HepG2 (cell line): ENCODE results near the gene BANK1. TPM values are rescaled to one million over a fixed set of nuclear protein-coding genes. Genes with fewer than 3 reads are reported as not detected.

Experiments used
- ATAC-seq: fragments of 200-7000 bp; cut with Tn5 transposase; 3 replicates; pipeline ENCODE4 v1.9.1; 2020; ENCODE audit warnings: mild to moderate bottlenecking, moderate library complexity
- BruUV-seq: library from RNA; stranded (reverse); fragments of 400-500 nt; replicated peaks from 2 replicates; lab custom pipeline; 2021; lab: Mats Ljungman, UMichigan
- CTCF ChIA-PET: fragments of 300-600 bp; formaldehyde crosslinking; extraction: SDS; loops from one replicate; lab custom pipeline; 2021; ENCODE audit warnings: low total read pairs, inconsistent platforms, low intra/inter-chr PET ratio; lab: Yijun Ruan, JAX
- POLR2A ChIA-PET: fragments of 350-600 bp; sonication (Branson Sonifier 250); formaldehyde crosslinking; loops from one replicate; lab custom pipeline; 2020; ENCODE audit warnings: antibody characterized with exemption, inconsistent platforms; lab: Yijun Ruan, JAX
- DNase-seq: peaks from one replicate; pipeline ENCODE4 v3.0.0-alpha.2; 2015; ENCODE audit warnings: low spot score
- FAIRE-seq: peaks from 3 replicates; lab custom pipeline; 2011; peaks lifted over from hg19 to GRCh38; lab: Jason Lieb, UNC
- H2AFZ ChIP-seq: one replicate; pipeline ENCODE4 v1.6.1; 2011; ENCODE audit warnings: low read length, inconsistent platforms
- H3K27ac ChIP-seq: fragments of 300-600 bp; 3 replicates; pipeline ENCODE4 v1.8.0; 2011; ENCODE audit warnings: mixed run types, mild to moderate bottlenecking, mixed read lengths, low read length, inconsistent platforms; ENCODE audit not compliant: insufficient read depth; ENCODE audit errors: extremely low read length
- H3K27me3 ChIP-seq, 2 experiments: fragments of 200-600 bp in 1 of 2; 2 replicates in 1 of 2; 3 replicates in 1 of 2; pipeline versions ENCODE4 v1.6.0 to v1.8.0; 2011; ENCODE audit warnings: low read length in 2 of 2, mild to moderate bottlenecking in 2 of 2, moderate library complexity in 2 of 2, inconsistent platforms in 1 of 2; ENCODE audit not compliant: insufficient read depth in 2 of 2, control insufficient read depth in 1 of 2
- H3K36me3 ChIP-seq, 2 experiments: fragments of 200-600 bp in 1 of 2; replicated peaks in 1 of 2; 2 replicates in 1 of 2; 3 replicates in 1 of 2; pipeline versions ENCODE4 v1.5.1 to v1.8.0; 2011; ENCODE audit warnings: low read length in 2 of 2, inconsistent platforms in 1 of 2; ENCODE audit not compliant: insufficient read depth in 2 of 2, control insufficient read depth in 1 of 2
- H3K4me1 ChIP-seq: 2 replicates; pipeline ENCODE4 v1.5.1; 2012; ENCODE audit warnings: low read length, inconsistent platforms; ENCODE audit not compliant: insufficient read depth
- H3K4me2 ChIP-seq: 2 replicates; pipeline ENCODE4 v1.6.0; 2011; ENCODE audit warnings: low read depth, low read length, inconsistent platforms
- H3K4me3 ChIP-seq, 3 experiments: fragments of 200-600 bp in 1 of 3; sonication (generic), shearing (Covaris generic) in 1 of 3; replicated peaks in 1 of 3; 2 replicates each; pipeline ENCODE4 v1.5.1; 2011 to 2016; ENCODE audit warnings: low read length in 3 of 3, inconsistent platforms in 2 of 3, low read depth in 2 of 3, mild to moderate bottlenecking in 2 of 3, control low read depth in 1 of 3, mixed read lengths in 1 of 3; ENCODE audit not compliant: insufficient read depth in 1 of 3
- H3K79me2 ChIP-seq: one replicate; pipeline ENCODE4 v1.6.1; 2011; ENCODE audit warnings: low read length, inconsistent platforms; ENCODE audit not compliant: insufficient read depth
- H3K9ac ChIP-seq: 2 replicates; pipeline ENCODE4 v1.6.0; 2011; ENCODE audit warnings: mild to moderate bottlenecking, low read depth, low read length, inconsistent platforms; ENCODE audit not compliant: insufficient read depth
- H3K9me3 ChIP-seq: 2 replicates; pipeline ENCODE4 v1.5.1; 2012; ENCODE audit warnings: mild to moderate bottlenecking, low read length
- H4K20me1 ChIP-seq: 2 replicates; pipeline ENCODE4 v1.6.0; 2011; ENCODE audit warnings: inconsistent platforms, mild to moderate bottlenecking, low read length, moderate library complexity; ENCODE audit not compliant: insufficient read depth
- IRF2 ChIP-seq: IDR thresholded peaks from 2 replicates; pipeline ENCODE4 v1.6.1; 2018; ENCODE audit warnings: missing genetic modification reagents, missing compliant biosample characterization
- KLF12 ChIP-seq: sonication (generic); formaldehyde crosslinking; IDR thresholded peaks from 2 replicates; pipeline ENCODE4 v1.4.0; 2020; ENCODE audit warnings: missing genetic modification reagents, borderline replicate concordance
- MXD3 ChIP-seq: IDR thresholded peaks from 2 replicates; pipeline ENCODE4 v1.6.1; 2016; ENCODE audit warnings: mild to moderate bottlenecking, missing biosample characterization, missing genetic modification reagents
- SMC3 ChIP-seq: IDR thresholded peaks from 2 replicates; pipeline ENCODE4 v1.6.1; 2011; ENCODE audit warnings: low read length, improper control_type of control experiment
- SNAI1 ChIP-seq: sonication (generic); formaldehyde crosslinking; IDR thresholded peaks from 2 replicates; pipeline ENCODE4 v1.5.0; 2020; ENCODE audit warnings: mild to moderate bottlenecking, missing genetic modification reagents, borderline replicate concordance
- SRF ChIP-seq: IDR thresholded peaks from 2 replicates; pipeline ENCODE4 v1.6.1; 2011; ENCODE audit warnings: mild to moderate bottlenecking, low read depth, low read length, moderate library complexity
- ZNF367 ChIP-seq: sonication (generic); formaldehyde crosslinking; IDR thresholded peaks from 2 replicates; pipeline ENCODE4 v1.4.0; 2020; ENCODE audit warnings: missing genetic modification reagents, borderline replicate concordance
- WGBS: methylation state at CpG from one replicate; pipeline ENCODE4 v1.1.6; 2017; ENCODE audit warnings: low lambda C conversion rate; 5-methylcytosine and 5-hydroxymethylcytosine counted together
- in situ Hi-C: cut with HindIII; loops from 2 replicates; pipeline ENCODE4 v1.10.0; 2017; ENCODE audit warnings: low pct_unique_long_range_greater_than_20kb; ENCODE audit not compliant: extremely low pct_ligation_motif_present
- intact Hi-C: fragments of 100-400 bp; cut with micrococcal nuclease; formaldehyde crosslinking; loops from one replicate; pipeline ENCODE4 v1.10.0; 2022; ENCODE audit not compliant: unreplicated experiment
- polyA plus RNA-seq, 8 experiments: library from polyadenylated mRNA; depleted of rRNA in 3 of 8; stranded (reverse) in 7 of 8; unstranded in 1 of 8; fragments of >200 nt; fragmentation: Illumina TruSeq in 4 of 8; extraction: Trizol in 4 of 8; gene quantifications; 2 replicates each; pipeline versions ENCODE4 v1.2.1 to v1.2.3, GENCODE V29; 2011 to 2016; ENCODE audit warnings: low read depth in 4 of 8, missing spikeins in 1 of 8, mixed read lengths in 1 of 8; ENCODE audit not compliant: insufficient read depth in 1 of 8
- total RNA-seq, 5 experiments: library from RNA; depleted of rRNA; stranded (reverse); fragments of >200 nt; fragmentation: Illumina TruSeq; extraction: Trizol; gene quantifications; 2 replicates each; pipeline ENCODE4 v1.2.3, GENCODE V29; 2016; ENCODE audit warnings: low read depth in 1 of 5
- TF ChIP-seq, protein P1 (sequence below): sonication (generic); formaldehyde crosslinking; IDR thresholded peaks from 2 replicates; pipeline ENCODE4 v1.4.0; 2020; ENCODE audit warnings: missing genetic modification reagents
- TF ChIP-seq, protein P2 (sequence below): sonication (generic); formaldehyde crosslinking; IDR thresholded peaks from 2 replicates; pipeline ENCODE4 v1.9.0; 2021; ENCODE audit warnings: missing genetic modification reagents, borderline replicate concordance
- TF ChIP-seq, protein P3 (sequence below): sonication (generic); formaldehyde crosslinking; IDR thresholded peaks from 2 replicates; pipeline ENCODE4 v1.8.0; 2022; ENCODE audit warnings: low read depth, missing genetic modification reagents

BANK1 gene
- total and polyA plus RNA-seq, 2 of the 13 experiments (the other 11 are each of a cell fraction or from before 2014, with no cell fraction given): 0.15 TPM; not detected in 1

GRCh38 chr4:101825953-101826352 is 35.4 kb downstream of the BANK1 start:
- intact Hi-C loops: no loop called here
- no peaks in the 10 kb centered on the region for H3K79me2 ChIP-seq
- no peak overlapping the region for H3K27ac ChIP-seq
- no peak overlapping the region for H3K9ac ChIP-seq
- 1% methylated on average over 2 of the region's 2 CpGs for WGBS
- DNase-seq (no peak), ATAC-seq (no peak), FAIRE-seq (no peak)
- H3K27me3 ChIP-seq: no peaks in the 10 kb centered on the region
- no peaks in the 10 kb centered on the region for H3K36me3 ChIP-seq
- no peak overlapping the region for H3K4me3 ChIP-seq
- BruUV-seq: no TSS peak
- POLR2A ChIA-PET: no interaction called here
- no peak overlapping the region for H2AFZ ChIP-seq
- H3K4me2 ChIP-seq: no peak overlapping the region
- CTCF ChIA-PET: no interaction called here
- H3K4me1 ChIP-seq: no peaks in the 10 kb centered on the region
- H4K20me1 ChIP-seq: no peaks in the 10 kb centered on the region
- TF ChIP-seq IRF2 (CRISPR knock-in tag) (no peak), SMC3 (no peak), SRF (no peak), KLF12 (CRISPR knock-in tag) (no peak), ZNF367 (no peak), SNAI1 (CRISPR knock-in tag) (no peak), MXD3 (no peak)
- TF ChIP-seq, protein P1, sequence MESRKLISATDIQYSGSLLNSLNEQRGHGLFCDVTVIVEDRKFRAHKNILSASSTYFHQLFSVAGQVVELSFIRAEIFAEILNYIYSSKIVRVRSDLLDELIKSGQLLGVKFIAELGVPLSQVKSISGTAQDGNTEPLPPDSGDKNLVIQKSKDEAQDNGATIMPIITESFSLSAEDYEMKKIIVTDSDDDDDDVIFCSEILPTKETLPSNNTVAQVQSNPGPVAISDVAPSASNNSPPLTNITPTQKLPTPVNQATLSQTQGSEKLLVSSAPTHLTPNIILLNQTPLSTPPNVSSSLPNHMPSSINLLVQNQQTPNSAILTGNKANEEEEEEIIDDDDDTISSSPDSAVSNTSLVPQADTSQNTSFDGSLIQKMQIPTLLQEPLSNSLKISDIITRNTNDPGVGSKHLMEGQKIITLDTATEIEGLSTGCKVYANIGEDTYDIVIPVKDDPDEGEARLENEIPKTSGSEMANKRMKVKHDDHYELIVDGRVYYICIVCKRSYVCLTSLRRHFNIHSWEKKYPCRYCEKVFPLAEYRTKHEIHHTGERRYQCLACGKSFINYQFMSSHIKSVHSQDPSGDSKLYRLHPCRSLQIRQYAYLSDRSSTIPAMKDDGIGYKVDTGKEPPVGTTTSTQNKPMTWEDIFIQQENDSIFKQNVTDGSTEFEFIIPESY (CRISPR knock-in tag): no peak
- TF ChIP-seq, protein P2, sequence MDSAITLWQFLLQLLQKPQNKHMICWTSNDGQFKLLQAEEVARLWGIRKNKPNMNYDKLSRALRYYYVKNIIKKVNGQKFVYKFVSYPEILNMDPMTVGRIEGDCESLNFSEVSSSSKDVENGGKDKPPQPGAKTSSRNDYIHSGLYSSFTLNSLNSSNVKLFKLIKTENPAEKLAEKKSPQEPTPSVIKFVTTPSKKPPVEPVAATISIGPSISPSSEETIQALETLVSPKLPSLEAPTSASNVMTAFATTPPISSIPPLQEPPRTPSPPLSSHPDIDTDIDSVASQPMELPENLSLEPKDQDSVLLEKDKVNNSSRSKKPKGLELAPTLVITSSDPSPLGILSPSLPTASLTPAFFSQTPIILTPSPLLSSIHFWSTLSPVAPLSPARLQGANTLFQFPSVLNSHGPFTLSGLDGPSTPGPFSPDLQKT (CRISPR knock-in tag): no peak
- TF ChIP-seq, protein P3, sequence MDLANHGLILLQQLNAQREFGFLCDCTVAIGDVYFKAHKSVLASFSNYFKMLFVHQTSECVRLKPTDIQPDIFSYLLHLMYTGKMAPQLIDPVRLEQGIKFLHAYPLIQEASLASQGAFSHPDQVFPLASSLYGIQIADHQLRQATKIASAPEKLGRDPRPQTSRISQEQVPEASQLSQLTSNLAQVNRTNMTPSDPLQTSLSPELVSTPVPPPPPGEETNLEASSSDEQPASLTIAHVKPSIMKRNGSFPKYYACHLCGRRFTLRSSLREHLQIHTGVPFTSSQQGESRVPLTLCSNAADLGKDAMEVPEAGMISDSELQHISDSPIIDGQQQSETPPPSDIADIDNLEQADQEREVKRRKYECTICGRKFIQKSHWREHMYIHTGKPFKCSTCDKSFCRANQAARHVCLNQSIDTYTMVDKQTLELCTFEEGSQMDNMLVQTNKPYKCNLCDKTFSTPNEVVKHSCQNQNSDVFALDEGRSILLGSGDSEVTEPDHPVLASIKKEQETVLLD (CRISPR knock-in tag): no peak
- in situ Hi-C loops: no loop called here
- no peaks in the 10 kb centered on the region for H3K9me3 ChIP-seq
